ENCODE data around the gene ZNF275.
"Not testable (repeated sequence)": the region's sequence is repeated elsewhere in the genome, so short reads cannot be mapped to it uniquely, and the experiment has no call there.

Gene ZNF275

DNA sequence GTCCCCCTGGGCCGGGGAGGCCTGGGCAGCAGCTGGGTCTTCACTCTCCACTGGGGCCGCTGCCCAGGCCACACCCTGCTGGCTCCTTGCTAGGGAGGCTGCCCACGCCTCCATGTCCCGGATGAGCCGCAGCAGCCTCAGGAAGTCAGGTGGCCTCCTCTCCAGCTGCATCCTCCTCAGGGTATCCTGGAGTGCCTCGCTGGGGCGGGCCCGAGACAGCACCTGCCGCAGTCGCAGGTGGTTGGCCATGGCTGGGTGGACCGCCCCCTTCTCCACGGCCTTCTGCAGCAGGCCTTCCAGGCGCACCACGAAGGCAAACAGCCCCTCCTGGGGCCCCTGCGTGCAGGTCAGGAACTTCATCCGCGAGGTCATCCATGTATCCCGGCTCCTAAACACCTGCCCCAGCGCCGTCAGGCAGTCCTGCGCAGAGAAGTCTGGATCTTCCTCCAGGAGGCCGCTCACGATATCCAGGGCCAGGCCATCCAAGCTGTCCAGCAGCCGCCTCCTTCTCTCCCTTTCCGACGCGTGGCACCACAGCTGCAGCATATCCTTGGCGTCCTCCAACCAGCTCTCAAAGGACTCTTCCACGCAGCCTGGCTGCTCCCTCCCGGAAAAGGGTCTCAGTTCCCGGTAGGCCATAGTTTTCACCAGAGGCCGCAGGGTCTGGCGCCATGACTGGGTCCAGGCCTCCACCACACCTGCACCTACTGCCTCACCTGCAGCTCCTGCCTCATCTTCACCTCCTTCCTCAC is 14.5 kb upstream of the ZNF275 start:
- no peak for DNase-seq

DNA sequence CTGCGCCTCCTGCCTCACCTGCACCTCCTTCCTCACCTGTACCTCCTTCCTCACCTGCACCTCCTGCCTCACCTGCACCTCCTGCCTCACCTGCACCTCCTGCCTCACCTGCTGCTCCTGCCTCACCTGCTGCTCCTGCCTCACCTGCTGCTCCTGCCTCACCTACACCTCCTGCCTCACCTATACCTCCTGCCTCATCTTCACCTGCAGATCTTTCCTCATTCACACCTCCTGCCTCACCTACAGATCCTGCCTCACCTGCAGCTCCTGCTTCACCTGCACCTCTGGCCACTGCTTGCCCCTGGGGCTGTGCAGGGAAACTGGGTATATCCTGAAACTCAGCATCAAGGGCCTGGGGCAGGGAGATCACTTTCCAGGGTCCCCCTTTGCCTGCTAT is 13.9 kb upstream of the ZNF275 start:
- DNase-seq: not testable (repeated sequence)

DNA sequence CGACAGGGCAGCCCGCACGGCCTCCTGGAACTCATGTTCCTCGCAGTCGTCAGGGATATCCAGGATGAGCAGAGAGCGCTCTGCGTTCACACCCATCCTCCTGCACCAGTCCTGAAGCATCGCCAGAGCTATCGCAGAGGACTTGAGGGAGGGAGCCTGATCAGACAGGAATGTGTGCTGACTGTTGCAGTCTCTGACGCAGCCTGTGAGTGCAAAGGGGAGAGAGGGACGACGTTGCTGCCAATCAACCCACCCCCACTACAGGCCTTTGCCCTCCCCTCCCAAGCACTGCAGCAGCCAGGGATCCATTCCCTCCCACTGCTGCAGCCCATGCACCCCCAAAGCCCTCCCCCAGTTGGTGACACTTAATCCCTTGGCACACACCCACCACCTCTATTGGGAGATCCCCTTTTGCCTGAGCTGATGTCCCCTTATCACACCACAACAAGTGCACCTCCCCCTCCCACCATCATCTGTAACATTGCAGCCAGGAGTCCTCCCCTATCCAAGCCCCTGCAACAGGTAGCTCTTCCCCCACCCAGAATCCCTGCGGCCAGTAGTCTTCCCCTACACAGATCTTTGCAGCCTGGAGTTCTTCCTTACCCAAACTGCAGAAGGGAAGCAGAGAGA is 13.3 kb upstream of the ZNF275 start:
- no peak for DNase-seq

DNA sequence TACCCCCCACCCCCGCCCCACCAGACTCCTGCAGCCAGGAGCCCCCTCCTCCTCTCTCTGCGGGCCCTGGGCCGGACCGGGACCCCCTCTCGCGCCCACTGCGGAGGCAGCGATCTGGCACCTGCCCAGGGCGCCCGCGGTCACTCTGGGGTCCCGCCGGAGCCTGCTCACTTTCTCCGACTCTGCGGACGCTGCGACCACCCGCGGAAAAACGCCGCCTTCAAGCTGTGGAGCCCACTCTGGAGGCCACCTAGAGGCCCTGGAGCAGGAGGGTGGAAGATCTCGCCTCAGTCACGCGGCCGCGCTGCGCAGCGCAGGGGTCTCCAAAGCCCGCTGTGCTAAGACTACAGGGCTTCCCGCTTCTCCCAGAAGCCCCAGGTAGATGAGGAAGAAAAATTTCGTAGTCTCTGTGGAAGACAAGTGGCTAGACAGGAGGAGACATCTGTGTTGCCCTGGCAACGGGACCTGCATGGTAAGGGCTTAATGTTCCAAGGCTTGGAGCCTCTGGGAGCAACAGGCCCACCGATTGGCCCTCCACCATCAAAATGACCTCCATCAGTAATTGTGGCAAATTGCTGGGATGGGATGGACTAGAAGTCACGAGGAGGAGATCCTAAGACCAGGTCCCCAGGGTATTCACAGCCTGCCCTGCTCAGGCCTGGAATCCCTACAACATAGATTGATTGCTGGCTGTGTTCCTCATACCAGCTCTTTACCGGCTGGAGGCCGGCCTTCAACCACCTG is 12.4 kb upstream of the ZNF275 start, which contains the start of gene PNMA6F:
Gene PNMA6F, minus strand, starts transcription at position 387 of the 744 bp plus-strand sequence. CDS start 1,093 bp downstream, outside the sequence.
- no peak for DNase-seq

DNA sequence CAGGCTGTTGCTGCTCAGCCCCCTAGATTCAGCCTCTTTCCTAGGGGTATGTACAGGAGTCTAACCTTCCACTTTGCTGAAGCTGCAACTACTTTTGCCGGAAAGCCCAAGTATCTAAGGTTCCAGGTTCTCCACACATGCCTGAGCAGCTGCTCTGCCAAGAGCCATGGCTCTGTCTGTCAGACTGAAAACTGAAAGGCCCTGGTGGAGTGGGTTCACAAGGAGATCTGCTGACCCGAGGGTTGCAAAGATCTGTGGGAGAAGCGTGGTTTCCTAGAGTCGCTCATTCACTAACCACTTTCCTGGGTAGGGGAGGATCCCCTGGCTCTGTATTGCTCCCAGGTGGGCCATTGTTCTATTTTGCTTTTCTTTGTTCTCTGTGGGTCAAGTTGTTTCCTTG is 6.4 kb upstream of the ZNF275 start:
- no peak for DNase-seq

DNA sequence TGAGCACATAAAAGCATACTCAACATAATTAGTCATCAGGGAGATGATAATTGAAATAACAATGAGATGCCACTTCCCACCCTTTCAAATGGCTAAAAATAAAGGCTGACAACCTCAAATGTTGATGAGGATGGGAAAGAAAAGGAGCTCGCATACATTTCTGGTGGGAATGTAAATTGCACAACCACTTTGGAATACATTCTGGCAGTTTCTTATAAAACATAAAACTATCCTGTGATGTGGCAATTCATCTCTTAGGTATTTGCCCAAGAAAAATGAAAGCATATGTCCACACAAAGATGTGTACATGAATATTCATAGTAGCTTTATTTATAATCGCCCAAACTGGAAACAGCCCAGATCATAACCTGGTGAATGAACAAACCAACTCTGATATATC is 687 bp upstream of the ZNF275 start:
- no peak for DNase-seq

DNA sequence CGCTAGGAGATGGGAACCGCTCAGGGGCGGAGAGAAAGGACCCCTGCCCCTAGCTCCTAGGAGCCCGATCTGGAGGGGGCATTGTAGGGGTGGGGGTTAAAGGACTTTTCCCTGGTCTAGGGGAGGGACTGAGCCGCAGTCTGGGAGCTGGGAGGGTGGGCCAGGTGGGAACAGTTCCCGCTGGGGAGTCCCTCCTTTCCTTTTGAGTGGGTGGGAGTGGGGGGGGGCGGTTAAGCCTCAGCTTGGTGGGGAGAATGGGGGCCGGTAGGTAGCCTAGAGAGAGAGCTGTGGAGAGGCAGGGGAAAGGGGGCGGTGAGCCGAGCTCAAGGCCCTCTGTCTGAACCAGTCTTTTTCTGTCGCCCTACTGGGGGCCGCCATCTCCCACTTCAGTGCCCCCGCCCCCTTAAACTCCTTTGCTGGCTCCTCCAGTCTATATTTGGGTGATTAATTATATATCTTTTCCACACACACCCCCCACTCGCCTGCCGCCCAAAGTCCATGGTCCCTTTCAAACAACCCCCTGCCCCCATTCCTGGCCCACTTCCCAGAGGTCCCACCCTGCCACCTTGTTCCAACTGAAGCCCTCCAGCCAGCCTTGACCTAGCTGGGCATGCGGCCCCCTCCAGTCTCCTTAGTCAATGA is 822 bp downstream of the ZNF275 start:
- DNase-seq: no peak

DNA sequence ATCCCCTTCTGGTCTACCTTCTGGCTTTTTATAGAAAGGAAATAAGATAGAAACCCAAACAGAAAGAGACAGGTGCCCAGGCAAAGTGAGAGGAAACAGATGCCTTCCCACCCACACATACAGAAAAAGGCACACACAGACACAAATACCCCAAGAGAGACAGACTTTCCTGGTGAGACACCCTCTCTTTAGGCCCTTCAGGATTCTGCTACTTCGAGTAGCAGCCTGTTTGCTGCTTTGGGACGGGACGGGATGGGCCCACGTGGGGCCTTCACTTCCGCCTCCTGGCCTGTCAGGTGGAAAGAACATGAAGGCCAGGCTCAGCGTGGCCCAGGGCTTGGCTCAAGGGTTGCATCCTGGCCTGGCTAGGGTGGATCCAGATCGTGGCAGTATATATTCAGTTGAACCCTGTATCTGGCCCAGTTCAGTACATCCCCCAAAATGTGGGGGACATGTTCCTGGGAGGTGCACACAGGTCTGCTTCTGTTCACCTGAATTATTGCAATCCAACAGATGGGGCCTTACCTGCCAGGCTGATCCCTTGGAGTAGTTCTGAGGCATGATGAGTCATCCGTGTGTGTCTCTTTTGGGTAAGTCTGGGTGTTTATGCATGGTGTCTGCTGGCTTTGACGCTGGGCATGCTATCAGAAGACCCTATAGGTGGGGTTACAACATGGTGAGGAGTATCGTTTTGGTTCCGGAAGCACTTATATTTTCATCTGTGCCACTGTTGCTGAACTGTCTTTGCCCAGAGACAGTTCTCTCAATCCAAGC is 2.4 kb downstream of the ZNF275 start:
- DNase-seq: no peak

DNA sequence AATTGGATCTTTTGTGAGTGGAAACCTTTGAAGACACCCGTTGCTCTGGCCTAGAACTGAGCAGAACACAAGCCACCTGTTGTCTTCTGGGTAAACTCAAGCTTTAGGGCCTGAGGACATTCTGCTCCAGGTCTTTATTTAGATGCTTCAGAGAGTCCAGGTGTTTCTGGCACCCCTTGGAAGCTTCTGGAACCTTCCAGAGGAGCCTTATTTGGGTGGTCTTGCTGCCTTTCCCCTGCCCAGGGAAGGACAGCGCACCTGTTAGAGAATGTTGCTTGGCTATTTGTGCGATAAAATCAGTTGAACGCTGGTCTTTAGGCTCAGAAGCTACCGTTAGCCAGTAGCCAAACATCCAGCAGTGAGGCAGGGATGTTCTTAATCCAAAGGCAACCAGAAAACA is 3.0 kb downstream of the ZNF275 start:
- DNase-seq: no peak

DNA sequence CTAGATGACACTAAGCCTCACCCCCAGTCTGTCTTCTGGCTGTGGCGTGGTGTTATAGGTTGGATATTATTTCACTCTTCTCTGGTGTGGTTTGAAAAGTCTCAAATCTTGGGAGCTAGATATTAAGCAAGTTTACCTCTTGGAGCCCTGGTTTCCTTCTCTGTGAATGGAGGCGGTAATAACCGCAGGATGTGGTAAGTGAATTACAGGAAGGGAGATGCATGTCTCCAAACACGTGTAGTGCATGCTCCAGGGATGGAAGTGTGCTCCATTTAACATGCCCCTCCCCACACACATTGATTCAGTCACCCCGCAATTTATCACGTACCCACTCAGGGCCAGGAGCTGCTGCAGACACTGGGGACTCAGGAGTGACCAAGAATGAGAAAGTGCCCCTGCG is 4.9 kb downstream of the ZNF275 start:
- DNase-seq: no peak

DNA sequence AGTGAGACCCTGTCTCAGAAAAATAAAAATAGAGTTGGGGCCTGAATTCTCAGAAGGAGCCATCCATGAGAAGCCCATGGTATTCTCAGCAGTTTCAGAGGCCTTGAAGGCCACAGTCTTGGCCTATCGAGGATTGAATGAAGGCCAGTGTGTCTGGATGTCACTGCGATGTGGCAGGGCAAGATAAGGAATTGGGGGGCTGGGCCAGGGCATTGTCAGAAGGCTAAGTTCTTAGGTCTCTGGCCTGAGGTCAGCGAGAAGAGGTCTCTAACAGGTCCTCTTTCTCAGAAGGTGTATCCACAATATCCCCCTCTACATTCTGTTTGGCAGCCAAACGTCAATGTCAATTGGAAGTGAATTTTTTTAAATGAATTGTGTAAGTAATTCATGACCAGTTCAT is 5.7 kb downstream of the ZNF275 start:
- no peak for DNase-seq

DNA sequence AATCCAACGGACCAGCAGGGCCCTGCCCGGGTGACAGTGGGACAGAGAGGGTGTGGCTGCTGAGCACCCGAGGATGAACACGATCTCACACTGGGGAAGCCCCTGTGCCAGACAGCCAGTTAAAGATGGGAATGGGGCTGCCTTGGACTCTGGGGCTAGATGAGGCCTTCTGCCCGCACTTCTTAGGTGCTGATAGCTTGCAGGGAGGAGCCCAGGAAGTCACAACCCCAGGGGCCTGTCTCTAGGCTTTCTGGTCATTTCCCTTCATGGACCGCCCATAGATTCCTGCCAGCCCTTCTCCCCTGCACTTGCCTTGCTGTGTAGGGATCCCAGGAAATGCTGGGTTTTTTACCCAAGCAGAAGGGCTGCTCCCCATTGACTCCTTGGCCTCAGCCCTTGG is 6.2 kb downstream of the ZNF275 start:
- DNase-seq: no peak

DNA sequence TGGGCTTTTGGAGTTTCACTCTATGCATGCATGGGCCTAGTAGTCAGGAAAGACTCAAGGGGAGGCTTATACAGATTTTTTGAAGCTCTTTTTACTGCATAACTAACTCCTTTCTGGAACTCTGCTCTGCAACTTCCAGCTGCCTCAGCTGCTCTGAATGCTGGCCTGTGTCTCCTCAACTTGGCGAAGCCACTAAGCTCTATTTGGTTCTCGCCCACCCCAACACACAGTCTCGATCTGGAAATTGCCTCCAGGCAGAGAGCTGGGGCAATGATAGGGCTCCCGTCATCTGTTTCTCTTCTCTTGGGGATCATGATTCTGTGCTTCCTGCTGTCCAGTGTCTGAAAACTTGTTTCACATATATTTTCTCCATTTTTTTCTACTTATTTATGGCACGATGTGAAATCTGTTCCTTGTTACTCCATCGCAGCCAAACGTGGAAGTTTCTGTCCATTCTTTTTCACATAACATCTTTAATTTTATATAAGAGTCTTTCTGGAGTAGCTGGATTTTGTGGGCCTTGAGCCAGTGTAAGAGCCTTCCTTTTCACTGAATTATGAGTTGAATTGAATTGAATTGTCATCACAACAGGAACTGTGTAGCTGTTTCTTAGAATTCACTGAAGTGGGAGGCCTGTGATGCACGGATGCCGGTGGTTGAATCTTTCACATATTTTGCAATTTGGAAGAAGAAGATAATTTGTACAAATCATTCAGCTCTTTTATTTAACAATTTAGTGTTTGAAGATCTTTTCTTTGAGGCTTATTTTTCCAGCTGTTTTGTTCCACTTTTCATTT is 9.0 kb downstream of the ZNF275 start:
- no peak for DNase-seq

DNA sequence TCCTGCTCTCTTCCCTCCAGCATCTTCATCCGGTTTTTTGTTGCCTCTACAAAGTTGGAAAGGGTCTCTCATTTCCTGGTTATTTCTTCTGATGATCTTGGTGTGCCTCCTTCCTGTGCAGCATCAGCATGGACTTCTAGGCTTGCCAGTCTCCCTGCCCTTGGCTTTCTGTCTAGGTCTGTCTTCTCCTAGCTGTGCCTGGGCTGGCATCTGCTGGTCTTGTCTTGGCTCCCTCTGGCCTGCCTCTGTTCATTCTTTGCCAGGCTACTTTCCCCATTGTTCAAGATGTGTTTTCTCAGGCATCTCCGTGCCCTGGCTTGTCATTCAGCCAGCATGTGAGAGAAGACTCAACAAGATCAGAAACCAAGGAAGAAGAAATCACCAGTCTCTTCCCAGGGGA is 9.7 kb downstream of the ZNF275 start:
- DNase-seq: no peak

DNA sequence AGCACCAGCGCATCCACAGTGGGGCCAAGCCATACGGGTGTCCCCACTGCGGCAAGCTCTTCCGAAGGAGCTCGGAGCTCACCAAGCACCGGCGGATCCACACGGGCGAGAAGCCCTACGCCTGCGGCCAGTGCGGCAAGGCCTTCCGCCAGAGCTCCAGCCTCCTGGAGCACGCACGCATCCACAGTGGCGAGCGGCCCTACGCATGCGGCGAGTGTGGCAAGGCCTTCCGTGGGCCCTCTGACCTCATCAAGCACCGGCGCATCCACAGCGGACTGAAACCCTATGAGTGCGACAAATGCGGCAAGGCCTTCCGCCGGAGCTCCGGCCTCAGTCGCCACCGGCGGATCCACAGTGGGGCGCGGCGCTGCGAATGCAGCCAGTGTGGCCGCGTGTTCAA is 13.6 kb downstream of the ZNF275 start:
- no peak for DNase-seq

DNA sequence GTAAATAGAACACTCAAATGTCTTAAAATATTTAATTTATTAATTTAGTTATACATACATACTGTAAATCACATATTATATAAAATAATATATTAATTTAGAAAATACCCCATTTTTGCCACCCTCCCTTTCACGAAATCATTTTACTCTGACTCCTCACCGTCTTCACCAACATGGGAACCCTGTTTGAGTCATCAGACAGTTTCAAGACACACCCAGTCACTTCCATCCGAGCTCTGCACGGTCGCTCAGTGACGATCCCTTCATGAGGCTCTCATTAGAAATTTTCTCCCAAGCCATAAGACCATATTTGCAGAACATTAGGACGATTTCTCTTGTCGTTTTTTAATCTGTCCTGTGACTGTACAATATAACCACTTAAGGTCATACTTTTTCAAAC is 14.5 kb downstream of the ZNF275 start:
- DNase-seq: no peak

DNA sequence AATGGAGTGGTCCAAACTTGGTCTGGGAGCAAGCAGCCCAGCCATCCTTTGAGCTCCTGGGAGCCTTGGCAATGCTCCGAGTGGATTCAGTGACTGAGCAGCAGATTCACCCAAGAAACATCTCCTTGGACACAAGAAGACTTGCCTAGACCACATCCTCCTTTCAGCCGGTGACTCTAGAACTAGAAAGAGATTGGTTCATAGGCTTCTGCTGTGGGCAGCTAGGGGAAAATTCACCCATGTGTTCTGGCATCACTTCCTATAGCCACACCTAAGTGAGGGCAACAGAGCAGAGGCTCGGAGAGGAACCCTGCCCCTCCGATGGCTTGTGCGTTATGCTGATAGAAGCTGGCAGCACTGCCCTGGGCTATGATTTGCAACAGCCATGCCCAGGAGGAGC is 16.0 kb downstream of the ZNF275 start:
- DNase-seq: no peak

DNA sequence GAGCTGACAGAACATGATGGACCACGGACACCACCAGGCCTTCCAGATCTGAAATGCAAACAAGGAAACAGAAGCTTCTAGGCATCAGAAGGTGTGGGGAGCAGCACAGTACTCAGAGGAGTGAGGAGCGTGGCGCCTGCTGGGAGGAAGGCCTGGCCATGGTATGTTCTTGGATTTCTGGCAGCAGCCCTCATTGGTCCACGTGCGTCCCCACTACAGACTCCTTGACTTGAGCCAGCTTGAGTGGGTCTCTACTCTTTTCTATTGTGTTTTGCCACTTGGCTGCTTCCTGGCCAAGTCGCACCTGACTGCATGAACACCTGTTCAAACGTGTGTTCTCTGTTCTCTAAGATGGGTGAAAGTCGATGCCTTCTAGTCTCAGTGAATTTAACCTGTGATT is 18.0 kb downstream of the ZNF275 start:
- DNase-seq: no peak

DNA sequence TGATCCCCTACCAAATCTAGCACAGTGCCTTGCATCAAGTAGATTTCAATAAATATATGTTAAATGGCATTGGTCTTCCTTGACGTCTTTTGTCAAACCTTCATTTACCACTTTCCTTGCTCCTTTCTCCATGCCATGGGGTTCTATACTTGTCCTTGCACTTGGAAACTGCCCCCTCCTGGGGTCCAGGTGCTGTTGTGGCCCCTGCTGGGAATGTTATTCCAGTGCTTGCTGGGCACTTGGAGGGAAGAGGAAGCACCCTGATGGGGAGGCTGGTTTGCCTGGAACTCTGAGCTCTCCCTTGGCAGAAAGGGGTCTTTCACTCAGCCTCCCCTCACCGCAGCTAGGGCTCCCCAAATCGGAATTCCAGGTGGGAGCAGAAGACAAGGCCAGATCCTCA is 18.9 kb downstream of the ZNF275 start:
- DNase-seq: no peak

DNA sequence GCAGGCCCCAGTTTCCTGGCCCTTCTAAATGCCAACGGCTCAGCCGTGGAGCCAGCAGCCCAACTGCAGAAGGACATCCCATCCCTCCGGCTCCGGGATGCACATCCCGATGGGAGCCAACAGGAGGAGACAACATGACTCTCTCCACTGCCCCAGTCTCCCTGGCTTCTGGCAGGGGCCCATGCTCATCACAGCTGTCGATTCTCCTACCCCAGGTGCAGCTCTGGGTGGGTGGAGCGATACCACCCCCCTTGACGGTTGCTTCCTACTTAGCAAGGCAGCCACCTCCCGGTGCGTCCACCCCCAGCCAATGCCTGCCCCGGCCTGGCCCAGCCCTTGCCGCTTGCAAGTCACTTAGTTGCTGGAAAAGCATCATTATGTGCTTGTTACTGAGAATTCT is 19.5 kb downstream of the ZNF275 start:
- no peak for DNase-seq

DNA sequence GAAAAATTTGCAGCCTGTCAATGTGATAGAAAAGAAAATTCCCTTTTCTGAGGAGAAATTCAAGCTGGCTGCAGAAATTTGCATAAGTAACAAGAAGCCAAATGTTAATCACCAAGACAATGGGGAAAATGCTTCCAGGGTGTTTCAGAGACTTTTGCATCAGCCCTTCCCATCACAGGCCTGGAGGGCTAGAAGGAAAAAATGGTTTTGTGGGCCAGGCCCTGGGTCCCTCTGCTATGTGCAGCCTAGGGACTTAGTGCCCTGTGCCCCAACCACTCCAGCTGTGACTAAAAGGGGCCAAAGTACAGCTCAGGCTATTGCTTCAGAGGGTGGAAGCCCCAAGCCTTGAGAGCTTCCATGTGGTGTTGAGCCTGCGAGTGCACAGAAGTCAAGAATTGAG is 23.9 kb downstream of the ZNF275 start:
- no peak for DNase-seq

Data from effector CD8-positive, alpha-beta T cell (primary cell).